Activated CD4-positive, alpha-beta T cell treated with anti-CD3 and anti-CD28 coated beads, Interleukin-2, Interleukin-6, amounts not matched to agents 100 ng/mL and 50 ng/mL, durations not matched to agents 16 hours and 8 hours (primary cell): ENCODE data around the gene PAPSS2.
"Not testable (repeated sequence)": the region's sequence is repeated elsewhere in the genome, so short reads cannot be mapped to it uniquely, and the experiment has no call there.

Source experiments
- DNase-seq: peaks from one replicate; pipeline ENCODE4 v3.0.0-alpha.2; 2020

Gene PAPSS2

GRCh38 chr10:87659571-87660483, at the start of gene PAPSS2:
Gene PAPSS2 (plus strand): TSS chr10:87659878. CDS start chr10:87659982, 104 bp downstream.
- peak; percentile 14 for DNase-seq

- not testable (repeated sequence) for DNase-seq
Observed at GRCh38 chr10:87611341-87611740, 48.3 kb upstream of the PAPSS2 start.

- no peak for DNase-seq
Observed at GRCh38 chr10:87612115-87612514, 47.6 kb upstream of the PAPSS2 start.

- DNase-seq: no peak
Observed at GRCh38 chr10:87613751-87614150, 45.9 kb upstream of the PAPSS2 start.

- no peak for DNase-seq
Observed at GRCh38 chr10:87615856-87616255, 43.8 kb upstream of the PAPSS2 start.

- DNase-seq: no peak
Observed at GRCh38 chr10:87617503-87617902, 42.2 kb upstream of the PAPSS2 start.

- no peak for DNase-seq
Observed at GRCh38 chr10:87618566-87619423, 40.9 kb upstream of the PAPSS2 start.

- DNase-seq: no peak
Observed at GRCh38 chr10:87619705-87620104, 40.0 kb upstream of the PAPSS2 start.

- DNase-seq: not testable (repeated sequence)
Observed at GRCh38 chr10:87621440-87621839, 38.2 kb upstream of the PAPSS2 start.

- peak; percentile 18 for DNase-seq
Observed at GRCh38 chr10:87622314-87623004, 37.2 kb upstream of the PAPSS2 start.

- DNase-seq: no peak
Observed at GRCh38 chr10:87623191-87623590, 36.5 kb upstream of the PAPSS2 start.

- DNase-seq: no peak
Observed at GRCh38 chr10:87625661-87626060, 34.0 kb upstream of the PAPSS2 start.

- no peak for DNase-seq
Observed at GRCh38 chr10:87626422-87626892, 33.2 kb upstream of the PAPSS2 start.

- no peak for DNase-seq
Observed at GRCh38 chr10:87630171-87630570, 29.5 kb upstream of the PAPSS2 start.

- DNase-seq: no peak
Observed at GRCh38 chr10:87632454-87632853, 27.2 kb upstream of the PAPSS2 start.

- no peak for DNase-seq
Observed at GRCh38 chr10:87634311-87634710, 25.4 kb upstream of the PAPSS2 start.

- DNase-seq: peak; percentile 81
Observed at GRCh38 chr10:87635498-87636312, 24.0 kb upstream of the PAPSS2 start.

GRCh38 chr10:87636313-87636915, 23.3 kb upstream of the PAPSS2 start:
- DNase-seq: no peak

GRCh38 chr10:87639493-87639892, 20.2 kb upstream of the PAPSS2 start:
- no peak for DNase-seq

GRCh38 chr10:87640043-87640442, 19.6 kb upstream of the PAPSS2 start:
- no peak for DNase-seq

GRCh38 chr10:87642486-87642885, 17.2 kb upstream of the PAPSS2 start:
- no peak for DNase-seq

- no peak for DNase-seq
Observed at GRCh38 chr10:87642988-87643387, 16.7 kb upstream of the PAPSS2 start.
